Activated CD4-positive, alpha-beta T cell treated with anti-CD3 and anti-CD28 coated beads, Interleukin-10, Interleukin-2, amounts not matched to agents 100 ng/mL and 50 ng/mL, durations not matched to agents 16 hours and 8 hours (primary cell): ENCODE results near the gene ZNF451.

Source experiments
- DNase-seq: peaks from one replicate; pipeline ENCODE4 v3.0.0-alpha.2; 2020

The ZNF451 gene

DNA sequence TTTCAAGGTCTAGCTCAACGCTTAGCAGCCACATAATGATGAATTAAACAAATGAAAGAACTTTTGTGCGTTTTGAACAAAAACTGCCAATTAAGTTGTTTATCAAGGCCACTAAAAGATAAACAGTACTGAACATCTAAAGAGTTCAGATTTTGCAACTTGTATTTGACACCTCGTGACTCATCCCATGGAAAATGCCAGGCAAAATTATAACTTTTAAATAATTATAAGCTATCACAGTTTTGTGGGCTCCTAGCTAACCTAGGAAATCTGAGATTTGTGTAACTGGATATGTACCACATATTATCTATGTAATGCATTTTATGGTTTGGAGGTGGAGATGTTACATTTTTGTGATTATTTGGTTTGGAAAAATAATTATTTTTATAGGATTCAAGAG lies 72.5 kb downstream of the ZNF451 start:
- no peak for DNase-seq

DNA sequence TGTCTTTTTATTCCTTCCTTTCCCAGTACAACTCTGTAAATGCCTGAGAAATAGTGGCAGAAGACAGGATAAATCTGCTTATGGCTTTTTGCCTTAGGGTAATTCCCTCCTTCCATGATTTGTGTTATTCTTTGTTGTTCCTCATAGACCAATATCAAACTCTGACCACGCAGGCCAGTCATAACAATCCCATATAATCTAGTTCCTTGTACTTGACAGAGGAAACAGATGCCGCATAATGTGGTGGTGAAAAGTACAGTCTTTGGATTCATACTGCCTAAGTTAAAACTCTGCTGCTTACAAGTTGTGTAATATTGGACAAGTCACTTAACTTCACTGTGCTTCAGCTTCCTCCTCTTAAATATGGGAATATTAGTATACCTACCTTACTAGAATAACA lies 74.0 kb downstream of the ZNF451 start:
- DNase-seq: no peak

DNA sequence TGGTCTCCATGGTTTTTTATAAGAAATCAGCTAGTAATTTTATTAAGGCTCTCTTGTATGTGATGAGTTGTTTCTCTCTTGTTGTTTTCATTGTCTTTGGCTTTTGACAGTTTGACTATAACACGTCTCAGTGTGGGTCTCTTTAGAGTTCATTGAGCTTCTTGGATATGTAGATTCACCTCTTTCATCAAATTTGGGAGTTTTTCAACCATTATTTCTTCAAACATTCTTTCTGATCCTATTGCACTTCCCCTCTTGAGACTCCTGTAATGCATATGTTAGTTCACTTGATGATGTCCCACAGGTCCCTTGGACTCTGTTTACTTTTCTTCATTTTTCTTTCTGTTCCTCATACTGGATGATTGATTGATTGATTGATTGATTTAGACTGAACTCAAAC lies 75.1 kb downstream of the ZNF451 start:
- no peak for DNase-seq

DNA sequence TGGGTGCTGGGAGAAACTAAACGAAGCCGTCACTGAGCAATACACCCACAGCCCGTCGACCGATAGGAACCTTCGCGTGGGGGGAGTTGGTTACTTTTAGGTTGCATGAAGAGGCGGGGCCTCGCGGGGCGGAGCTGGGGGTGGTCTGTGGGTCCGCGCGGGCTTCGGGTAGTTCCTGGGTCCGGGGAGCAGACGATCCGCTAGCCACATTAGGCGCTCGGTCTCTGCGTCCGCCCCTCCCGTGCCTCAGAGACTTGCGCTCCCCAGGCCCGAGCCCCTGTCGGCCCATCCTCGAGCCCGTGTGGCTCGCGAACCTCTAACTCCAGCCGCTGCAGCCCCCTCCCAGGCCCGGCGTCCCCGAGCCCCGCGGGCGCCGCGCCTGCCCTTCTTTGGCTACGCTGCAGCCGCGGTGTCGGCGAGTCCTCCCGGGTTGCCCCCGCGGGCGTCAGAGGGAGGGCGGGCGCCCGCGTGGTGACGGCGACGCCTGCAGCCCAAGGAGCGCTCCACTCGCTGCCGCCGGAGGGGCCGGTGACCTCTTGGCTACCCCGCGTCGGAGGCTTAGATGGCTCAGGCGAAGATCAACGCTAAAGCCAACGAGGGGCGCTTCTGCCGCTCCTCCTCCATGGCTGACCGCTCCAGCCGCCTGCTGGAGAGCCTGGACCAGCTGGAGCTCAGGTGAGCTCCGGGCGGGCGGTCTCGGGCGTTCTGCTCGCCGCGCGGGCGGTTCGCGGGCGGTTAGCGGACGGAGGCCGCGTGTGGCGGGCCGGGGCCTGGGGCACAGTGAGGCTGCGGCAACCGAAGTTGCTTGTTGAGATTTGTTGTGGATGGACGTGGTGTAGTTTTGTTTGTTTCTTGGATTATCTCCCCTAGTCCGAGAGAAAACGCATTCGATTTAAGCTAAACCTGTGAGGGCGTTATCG lies 82.4 kb downstream of the ZNF451 start, which contains the start of gene BAG2:
Gene BAG2 (plus strand): TSS at position 191 of the 920 bp plus-strand sequence. CDS start 372 bp downstream, at position 563.
- DNase-seq: peak; percentile 95

DNA sequence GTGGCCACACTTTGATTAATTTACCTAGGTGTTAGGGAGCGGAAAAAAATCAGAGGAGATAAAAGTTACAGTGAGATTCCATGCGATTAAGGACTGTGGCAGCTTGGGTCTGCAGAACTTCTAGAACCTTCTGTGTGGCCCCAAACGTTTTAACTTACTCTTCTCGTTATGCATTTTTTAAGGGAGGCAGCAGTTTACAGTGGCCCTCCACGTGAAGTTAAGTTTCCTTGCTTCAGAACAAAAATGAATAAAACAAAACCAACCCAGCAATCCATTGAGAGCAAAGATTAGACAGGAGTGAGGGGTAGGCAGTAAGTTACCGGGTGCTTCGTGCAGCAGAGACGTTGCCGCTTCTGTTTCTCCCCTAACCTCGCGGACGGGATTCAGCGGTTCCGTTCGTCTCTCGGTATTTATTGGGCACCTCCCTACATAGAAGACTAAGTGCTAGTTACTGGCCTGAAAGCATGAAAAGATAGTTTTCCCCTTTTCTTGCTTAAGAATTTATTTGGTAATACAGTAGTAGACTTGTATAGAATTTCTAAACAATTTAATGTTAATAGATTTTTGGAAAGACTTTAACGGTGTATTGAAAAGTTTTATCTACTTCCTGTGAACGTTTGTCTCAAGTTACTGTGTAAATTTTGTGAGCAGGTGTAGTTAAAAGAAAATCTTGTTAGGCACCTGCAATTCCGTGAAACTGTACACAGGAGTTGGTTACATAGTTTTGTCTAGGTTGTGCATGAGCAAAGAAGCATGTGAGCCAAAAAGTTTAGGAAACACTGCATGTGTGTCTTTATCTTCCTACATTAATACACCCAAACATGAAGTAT lies 83.3 kb downstream of the ZNF451 start:
- peak; percentile 55 for DNase-seq

DNA sequence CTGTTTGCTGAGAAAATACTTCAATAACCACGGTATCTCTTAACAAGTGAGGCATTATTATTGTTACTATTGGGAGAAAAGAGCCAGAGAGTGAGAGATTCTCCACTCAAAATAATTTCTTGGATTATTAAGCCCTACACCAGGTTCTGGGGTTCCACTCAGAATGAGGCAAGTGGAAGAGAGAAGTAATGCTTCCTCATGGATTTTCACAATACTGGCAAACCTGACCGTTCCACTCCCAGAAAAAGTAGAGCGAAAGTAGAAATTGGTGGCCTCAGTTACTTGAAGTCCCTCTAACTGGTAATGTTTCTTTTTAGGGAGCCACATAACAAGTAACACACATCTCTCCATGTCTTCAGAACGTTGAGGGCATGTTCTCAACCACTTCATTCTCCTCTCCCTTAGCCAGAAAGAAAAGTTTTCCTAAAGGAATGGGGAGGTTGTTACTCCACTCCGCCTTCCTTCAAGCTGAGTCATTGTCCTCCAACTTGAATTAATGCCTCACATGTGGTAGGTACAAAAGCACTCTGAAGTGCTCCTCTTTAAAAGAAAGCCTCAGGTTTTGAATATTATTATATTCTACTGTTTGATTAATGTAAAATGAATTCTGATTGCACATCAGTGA lies 84.0 kb downstream of the ZNF451 start:
- DNase-seq: peak; percentile 26

DNA sequence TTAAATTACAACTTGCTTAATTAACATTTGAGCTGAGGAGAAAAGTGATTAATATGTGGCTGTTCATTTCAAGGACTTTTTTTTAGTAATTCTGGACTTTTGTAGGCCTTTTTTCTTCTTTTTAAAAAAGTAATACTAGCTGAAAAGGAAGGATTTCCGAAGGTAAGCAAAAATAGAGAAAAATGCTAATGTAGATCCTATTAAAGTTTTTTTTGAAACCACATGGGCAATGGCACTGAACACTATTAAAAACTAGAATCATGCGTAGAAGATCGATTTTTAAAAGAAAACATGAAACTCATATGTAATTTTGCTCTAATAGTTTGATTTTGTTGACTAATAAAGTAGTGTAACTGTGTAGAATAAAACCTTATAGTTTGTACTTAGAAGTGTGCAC lies 84.5 kb downstream of the ZNF451 start:
- DNase-seq: no peak

DNA sequence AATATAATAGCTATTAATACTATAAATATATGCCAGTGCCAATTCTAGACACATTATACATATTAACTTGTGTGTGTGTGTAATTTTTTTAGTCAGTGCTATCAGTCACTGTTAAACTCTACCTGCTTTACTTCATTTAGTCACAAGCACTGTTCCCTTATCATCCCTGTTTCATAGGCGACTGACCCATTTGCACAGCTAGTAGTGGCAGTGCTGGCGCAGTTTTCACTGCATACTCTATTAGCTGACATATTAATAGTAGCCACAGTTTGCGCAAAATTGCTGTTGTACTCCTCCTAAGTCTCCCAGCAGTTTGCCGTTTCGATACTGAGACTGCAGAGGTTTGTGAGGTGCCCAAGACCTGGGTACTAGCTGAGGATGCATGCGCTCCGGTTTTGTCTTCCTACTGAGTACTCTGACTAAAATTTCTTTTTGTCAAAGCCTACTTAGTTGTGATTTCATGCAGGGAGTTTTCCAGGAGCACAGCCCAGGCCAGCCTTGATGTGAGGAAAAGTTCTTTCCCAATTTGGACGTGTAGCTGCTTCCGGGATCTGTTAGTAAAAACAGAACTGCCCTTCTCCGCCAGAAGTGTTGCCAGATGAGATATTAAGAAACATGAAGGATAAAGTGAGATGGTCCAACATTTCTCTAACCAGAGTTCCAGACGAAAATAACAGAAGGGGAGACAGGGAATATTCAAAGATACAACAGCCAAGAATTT lies 87.7 kb downstream of the ZNF451 start:
- no peak for DNase-seq

DNA sequence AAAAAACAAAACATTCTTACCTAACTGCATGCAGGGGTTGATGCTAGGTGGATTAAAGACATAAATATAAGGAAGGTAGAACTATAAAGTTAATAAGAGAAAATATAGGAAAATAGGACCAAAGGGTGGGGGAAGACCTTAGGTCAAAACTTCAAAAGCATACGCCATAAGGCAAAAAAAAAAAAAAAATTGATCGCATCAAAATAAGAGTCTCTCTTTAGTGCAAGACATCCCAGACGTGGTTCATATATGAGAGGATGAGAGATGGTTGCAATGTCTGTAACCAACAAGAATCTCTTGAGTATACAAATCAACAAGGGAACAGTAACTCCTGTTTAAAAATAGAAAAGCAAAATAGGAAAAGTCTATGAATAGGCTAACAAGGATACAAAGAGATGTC lies 90.6 kb downstream of the ZNF451 start:
- no peak for DNase-seq

DNA sequence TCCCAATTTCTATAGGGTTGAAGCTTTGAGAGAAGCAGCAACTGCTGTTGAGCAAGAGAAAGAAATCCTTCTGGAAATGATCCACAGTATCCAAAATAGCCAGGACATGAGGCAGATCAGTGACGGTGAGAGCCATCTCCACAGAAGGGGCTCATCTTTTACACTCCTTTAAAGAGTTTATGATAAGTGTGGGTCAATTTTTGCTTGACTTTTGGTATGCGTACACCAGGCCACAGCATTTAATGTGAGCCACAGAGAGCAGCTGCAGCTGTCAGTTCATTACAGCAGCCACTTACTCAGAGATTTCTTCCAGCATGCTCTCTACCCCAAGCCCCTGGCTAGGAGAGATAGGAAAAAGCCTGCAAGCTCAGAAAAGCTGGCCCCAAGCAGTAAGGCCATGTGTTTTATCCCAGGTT lies 92.0 kb downstream of the ZNF451 start:
- DNase-seq: no peak

DNA sequence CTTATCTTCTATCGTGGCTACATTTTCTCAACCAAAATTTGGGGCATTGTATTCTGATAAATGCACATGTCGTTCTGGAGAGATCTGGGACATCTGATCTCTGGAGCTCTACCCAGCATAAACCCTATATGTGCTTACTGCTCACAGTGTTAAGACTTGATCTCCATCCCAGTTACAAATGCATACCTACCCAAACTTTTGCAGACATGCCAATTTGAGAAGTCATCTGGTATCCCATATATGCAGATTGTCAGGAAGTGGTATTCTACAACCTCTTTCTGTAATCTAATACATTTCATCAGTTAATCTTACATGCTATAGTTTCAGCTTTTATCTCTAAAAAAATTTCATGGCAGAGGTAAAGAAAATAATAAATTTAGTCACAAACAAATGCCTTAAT lies 93.3 kb downstream of the ZNF451 start:
- no peak for DNase-seq

DNA sequence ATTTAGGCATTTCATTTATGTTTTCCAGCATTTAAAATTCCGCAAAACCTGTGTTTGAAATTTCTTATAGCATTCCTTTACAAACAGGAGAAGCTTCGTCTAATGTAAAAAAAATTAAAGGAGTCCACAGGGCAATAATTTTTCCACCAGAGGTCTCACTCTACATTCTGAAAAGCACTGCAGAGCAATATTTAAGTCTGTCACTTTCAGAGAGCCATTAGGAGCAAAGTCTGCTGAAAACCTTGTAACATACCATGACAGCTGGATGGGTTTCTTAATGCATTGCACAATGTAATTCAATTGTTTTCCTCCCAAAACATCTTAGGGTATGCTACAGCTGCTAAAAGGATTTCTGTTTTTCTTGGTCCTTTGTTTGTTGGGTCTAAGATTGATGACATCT lies 100.2 kb downstream of the ZNF451 start:
- DNase-seq: no peak

DNA sequence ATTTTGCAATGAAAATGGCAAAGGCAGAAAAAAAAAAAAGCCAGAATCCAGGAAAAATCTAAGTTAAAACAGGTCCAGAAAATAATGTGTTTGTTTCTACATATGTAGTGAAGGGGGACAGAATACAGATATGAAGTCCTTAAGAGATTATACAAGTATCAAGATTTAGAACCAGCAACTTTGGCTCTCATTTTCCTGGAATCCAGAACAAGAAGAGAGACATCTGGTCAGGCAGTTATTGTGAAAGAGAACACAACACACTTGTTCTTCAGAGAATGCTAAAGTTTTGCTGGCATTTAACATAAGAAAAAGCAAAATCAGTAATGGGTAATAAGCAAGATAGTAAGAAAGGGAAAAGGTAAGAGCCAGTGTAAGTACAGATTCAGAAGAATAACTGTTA lies 103.2 kb downstream of the ZNF451 start:
- no peak for DNase-seq

DNA sequence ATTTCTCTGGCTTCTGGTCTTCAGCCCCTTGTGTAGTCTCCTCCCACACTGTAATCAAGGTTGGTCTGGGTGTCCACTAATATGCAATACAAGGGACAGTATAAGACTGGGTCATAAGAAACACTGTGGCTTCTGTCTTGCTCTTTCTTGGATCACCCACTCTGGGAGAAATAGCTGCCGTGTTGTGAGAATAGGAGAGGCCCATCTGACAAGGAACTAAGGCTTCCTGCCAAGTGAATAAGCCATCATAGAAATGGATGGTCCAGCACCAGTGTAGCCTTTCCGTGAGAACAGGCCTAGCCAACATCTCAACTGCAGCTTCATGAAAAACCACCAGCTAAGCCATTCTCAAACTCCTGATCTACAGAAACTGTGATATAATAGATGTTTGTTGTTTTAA lies 105.5 kb downstream of the ZNF451 start:
- no peak for DNase-seq

DNA sequence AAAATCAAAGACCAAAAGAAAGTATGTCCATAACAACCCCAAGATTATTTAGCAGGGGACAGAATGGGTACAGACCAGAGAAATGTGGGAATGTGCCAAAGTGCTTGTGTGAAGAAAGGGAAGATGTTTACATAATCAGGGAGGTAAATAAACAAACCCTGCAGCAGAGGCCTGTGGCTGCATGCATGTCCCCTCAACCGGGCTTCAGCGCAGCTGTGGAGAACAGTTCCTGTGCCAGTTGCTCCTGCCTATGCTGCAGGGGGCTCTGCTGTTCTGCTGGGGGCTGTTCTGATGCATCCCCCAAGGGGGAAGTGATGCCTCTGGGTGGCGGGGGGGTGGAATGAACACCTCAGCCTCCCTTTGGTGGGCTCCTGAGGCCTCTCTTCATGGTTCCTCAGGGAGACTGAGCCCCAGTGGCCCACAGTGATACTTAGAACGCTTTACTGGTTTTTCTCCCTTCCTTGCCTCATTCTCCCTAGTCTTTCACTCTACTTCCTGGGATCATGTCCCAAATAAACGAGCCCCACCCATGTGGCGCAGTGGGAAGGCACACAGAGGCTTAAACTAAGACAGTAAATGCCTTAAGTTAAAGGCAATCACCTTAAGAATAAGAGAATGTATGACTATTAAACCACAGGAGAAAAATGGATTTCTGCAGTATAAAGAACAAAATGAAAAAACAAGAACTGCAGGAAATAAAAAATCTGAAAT lies 109.1 kb downstream of the ZNF451 start:
- DNase-seq: no peak

DNA sequence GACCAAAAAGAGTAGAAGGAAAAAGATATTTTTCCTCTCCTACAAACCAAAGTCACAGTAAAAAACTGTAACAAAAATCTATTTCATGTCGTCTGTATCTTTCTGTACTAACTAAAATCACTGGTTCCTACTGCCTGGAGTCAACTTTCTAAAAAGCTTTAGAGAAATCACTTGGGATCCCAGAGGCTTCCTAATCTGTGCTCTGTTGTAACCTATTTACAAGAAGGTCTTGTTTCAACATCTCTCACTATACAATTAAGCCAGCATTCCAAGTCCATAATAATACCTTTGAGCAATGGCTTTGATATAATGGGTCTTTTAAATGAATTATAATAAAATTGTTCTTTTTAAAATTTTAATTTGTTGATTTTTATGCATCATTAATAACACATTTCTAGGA lies 111.7 kb downstream of the ZNF451 start:
- no peak for DNase-seq

DNA sequence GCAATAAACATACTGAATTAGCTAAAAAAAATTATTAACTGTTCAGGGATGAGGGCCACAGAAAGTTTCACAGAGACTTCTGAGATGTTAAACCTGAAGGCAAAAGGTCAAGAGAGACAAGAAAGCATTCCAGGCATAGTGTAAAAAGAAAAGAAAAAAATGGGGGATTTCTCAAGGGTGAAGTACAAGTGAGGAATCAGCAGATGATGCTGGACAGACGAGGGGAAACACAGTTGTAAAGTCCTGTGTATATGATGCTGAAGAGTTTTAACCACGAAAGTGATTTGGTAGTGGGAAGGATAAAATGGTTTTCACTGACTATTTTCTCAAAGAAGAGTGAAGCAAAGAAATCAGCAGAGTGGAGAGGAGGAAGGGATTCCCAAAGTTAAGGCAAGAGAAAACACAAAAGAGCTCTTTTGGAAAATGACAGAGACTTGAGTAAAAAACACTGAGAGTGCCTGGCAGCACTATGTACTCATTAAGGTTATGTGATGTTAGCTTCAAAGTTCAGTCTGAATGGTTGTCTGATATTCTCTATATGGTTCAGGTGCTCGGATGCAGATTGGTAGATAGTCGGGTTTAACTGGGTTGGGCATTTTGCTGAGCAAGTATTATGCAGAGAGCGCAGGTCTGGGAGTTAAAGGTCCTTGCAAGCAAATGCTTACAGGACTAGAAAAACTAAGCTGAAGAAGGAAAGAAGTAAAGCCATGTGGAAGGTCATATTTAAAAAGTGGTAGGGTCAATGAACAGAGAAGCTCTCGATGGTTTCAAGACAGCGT lies 115.8 kb downstream of the ZNF451 start:
- no peak for DNase-seq

DNA sequence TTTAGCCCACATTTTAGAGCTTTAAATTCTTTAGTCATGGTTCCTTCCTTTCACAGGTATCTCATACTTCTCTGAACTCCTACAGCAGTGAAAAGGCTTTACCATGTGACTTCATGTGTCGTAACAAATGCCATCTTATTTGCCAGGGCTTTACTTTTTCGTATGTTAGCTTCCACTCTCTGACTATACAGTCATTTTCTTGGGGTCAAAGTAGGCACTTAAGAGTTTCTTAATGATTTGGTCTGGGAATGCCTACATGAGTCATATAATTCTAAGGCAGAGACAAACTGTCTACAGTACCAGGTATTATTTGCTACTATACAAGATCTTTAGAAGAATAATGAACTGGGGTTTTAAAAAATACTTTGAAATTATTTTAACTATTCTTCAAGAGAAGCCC lies 117.2 kb downstream of the ZNF451 start:
- peak; percentile 37 for DNase-seq

DNA sequence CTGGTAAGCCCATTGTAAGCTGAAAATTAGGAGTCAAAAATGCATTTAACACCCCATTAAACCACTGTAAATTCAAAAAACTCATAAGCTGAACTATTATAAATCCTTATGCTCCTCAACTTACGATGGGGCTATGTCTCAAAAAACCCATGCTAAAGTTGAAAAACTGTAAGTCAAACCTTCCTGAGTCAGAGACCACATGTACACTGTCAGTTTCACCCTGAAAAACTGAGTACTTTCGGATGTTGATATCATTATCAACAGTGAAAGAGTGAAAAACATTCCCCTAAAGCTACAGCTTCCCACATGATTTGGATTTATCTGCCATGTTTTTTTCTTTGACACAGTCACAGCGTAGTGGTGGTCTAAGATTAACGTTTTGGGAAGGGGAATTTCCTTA lies 117.9 kb downstream of the ZNF451 start:
- peak; percentile 44 for DNase-seq

DNA sequence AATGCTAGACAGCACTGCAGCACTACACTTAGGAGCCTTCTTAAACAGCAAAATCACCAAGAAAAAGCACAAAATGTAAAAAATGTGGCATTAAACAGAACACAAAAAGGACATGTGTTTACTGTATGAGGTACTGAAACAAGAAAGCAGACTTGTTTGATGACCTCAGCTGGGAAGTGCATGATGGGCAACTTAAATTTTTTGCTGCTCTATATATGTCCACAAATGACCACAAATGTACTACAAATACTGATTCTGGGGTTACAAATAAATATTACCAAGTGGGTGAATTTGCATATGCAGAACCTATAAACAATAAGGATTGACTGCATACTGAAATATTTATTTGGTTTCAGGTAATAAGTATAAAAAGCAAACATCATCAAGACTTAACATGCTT lies 119.0 kb downstream of the ZNF451 start:
- DNase-seq: no peak

DNA sequence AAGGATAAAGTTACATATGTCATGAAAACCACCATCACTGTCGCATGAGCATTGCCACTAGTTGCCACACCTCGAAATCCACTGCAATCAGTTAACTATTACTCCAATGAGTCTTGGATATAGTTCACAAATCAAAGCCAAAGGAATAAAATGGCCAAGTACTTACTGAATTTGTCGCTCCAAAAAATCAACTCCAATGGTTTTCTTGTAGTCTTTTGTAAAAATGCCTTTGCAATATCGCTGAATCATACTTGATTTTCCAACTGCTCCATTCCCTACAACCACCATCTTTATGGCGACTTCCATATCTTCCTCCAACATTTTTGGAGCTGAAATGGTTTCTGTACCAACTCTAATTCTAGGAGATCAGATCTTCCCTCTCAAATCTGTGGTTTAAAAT lies 120.1 kb downstream of the ZNF451 start:
- no peak for DNase-seq
